Measurements from ENCODE around the gene SLC28A1.
A peak's percentile ranks its signal among the peaks of the same experiment; 100 is the strongest.

- peak in 1 of 4 experiments; percentile 18 for TF ChIP-seq CTCF (IDR thresholded peaks at IDR 0.05)
- TF ChIP-seq POLR2A (IDR thresholded peaks at IDR 0.05), result peak in 1 of 2 donors; percentile 56
Measured at GRCh38 chr15:84914909-84915605, 30.6 kb downstream of the SLC28A1 start.
